H9 (cell line): ENCODE results near the gene ANK3. TPM values are rescaled to one million over a fixed set of nuclear protein-coding genes. Genes with fewer than 3 reads are reported as not detected.

Experiments used
- DNase-seq: peaks from one replicate; pipeline ENCODE4 v3.0.0-alpha.2; 2017
- H2AFZ ChIP-seq: one replicate; pipeline ENCODE4 v1.6.1; 2013; ENCODE audit warnings: mild to moderate bottlenecking, low read length, control low read depth, moderate library complexity
- H2AK5ac ChIP-seq: 2 replicates; pipeline ENCODE4 v1.6.1; 2013; ENCODE audit warnings: low read length, control low read depth, mixed read lengths; ENCODE audit not compliant: insufficient read length
- H2BK120ac ChIP-seq: one replicate; pipeline ENCODE4 v1.6.1; 2013; ENCODE audit warnings: low read depth, mild to moderate bottlenecking, low read length, control low read depth, inconsistent platforms; ENCODE audit not compliant: poor library complexity, severe bottlenecking
- H2BK12ac ChIP-seq: 2 replicates; pipeline ENCODE4 v1.6.1; 2013; ENCODE audit warnings: low read length, control low read depth, mixed read lengths, low read depth; ENCODE audit not compliant: insufficient read length
- H2BK15ac ChIP-seq: 2 replicates; pipeline ENCODE4 v1.6.1; 2013; ENCODE audit warnings: low read depth, low read length, control low read depth
- H2BK20ac ChIP-seq: one replicate; pipeline ENCODE4 v1.6.1; 2013; ENCODE audit warnings: low read depth, mild to moderate bottlenecking, low read length, control low read depth, inconsistent platforms; ENCODE audit not compliant: poor library complexity, severe bottlenecking
- H2BK5ac ChIP-seq: 2 replicates; pipeline ENCODE4 v1.6.1; 2013; ENCODE audit warnings: low read length, control low read depth, mixed read lengths; ENCODE audit not compliant: insufficient read length
- H3K14ac ChIP-seq: 2 replicates; pipeline ENCODE4 v1.6.1; 2013; ENCODE audit warnings: low read length, control low read depth; ENCODE audit not compliant: insufficient read depth
- H3K18ac ChIP-seq: 2 replicates; pipeline ENCODE4 v1.6.1; 2013; ENCODE audit warnings: low read depth, mild to moderate bottlenecking, mixed read lengths, low read length, control low read depth; ENCODE audit not compliant: insufficient read length
- H3K23ac ChIP-seq: 2 replicates; pipeline ENCODE4 v1.6.1; 2013; ENCODE audit warnings: low read length, control low read depth, mixed read lengths, low read depth; ENCODE audit not compliant: insufficient read length
- H3K23me2 ChIP-seq: 2 replicates; pipeline ENCODE4 v1.6.1; 2013; ENCODE audit warnings: low read depth, mild to moderate bottlenecking, mixed read lengths, low read length, control low read depth; ENCODE audit not compliant: insufficient read length, poor library complexity, severe bottlenecking
- H3K27ac ChIP-seq: 2 replicates; pipeline ENCODE4 v1.5.1; 2013; ENCODE audit warnings: low read length, control low read depth, mixed read lengths, low read depth; ENCODE audit not compliant: insufficient read length
- H3K27me3 ChIP-seq: 2 replicates; pipeline ENCODE4 v1.6.1; 2013; ENCODE audit warnings: low read length, control low read depth, inconsistent platforms; ENCODE audit not compliant: insufficient read depth
- H3K4ac ChIP-seq: 2 replicates; pipeline ENCODE4 v1.6.1; 2013; ENCODE audit warnings: low read depth, mild to moderate bottlenecking, control low read depth, inconsistent platforms, low read length, moderate library complexity
- H3K4me1 ChIP-seq: 2 replicates; pipeline ENCODE4 v1.6.1; 2013; ENCODE audit warnings: low read length, control low read depth, inconsistent platforms; ENCODE audit not compliant: insufficient read depth
- H3K4me2 ChIP-seq: 2 replicates; pipeline ENCODE4 v1.6.1; 2013; ENCODE audit warnings: low read length, control low read depth, mixed read lengths; ENCODE audit not compliant: insufficient read length, insufficient read depth
- H3K56ac ChIP-seq: 2 replicates; pipeline ENCODE4 v1.6.1; 2013; ENCODE audit warnings: low read depth, mild to moderate bottlenecking, mixed read lengths, low read length, control low read depth; ENCODE audit not compliant: insufficient read length
- H3K79me1 ChIP-seq: 2 replicates; pipeline ENCODE4 v1.6.1; 2013; ENCODE audit warnings: low read depth, mild to moderate bottlenecking, moderate library complexity, low read length, control low read depth, inconsistent platforms; ENCODE audit not compliant: insufficient read depth, poor library complexity, severe bottlenecking
- H3K79me2 ChIP-seq: 2 replicates; pipeline ENCODE4 v1.6.1; 2013; ENCODE audit warnings: low read length, control low read depth, inconsistent platforms; ENCODE audit not compliant: insufficient read depth
- H3K9ac ChIP-seq: 2 replicates; pipeline ENCODE4 v1.6.1; 2013; ENCODE audit warnings: low read length, control low read depth, mixed read lengths; ENCODE audit not compliant: insufficient read length; ENCODE audit errors: extremely low read depth
- H3K9me3 ChIP-seq: one replicate; pipeline ENCODE4 v1.6.1; 2013; ENCODE audit warnings: low read depth, low read length, inconsistent platforms; ENCODE audit not compliant: control insufficient read depth
- H3T11ph ChIP-seq: one replicate; pipeline ENCODE4 v1.6.1; 2013; ENCODE audit warnings: mild to moderate bottlenecking, low read length, control low read depth, inconsistent platforms
- H4K20me1 ChIP-seq: one replicate; pipeline ENCODE4 v1.6.1; 2013; ENCODE audit not compliant: control insufficient read depth, insufficient read length, insufficient read depth
- H4K5ac ChIP-seq: 2 replicates; pipeline ENCODE4 v1.6.1; 2013; ENCODE audit warnings: low read depth, mild to moderate bottlenecking, mixed read lengths, low read length, control low read depth; ENCODE audit not compliant: insufficient read length
- H4K8ac ChIP-seq: replicated peaks from 2 replicates; pipeline ENCODE4 v1.6.1; 2013; ENCODE audit warnings: low read length, control low read depth, mixed read lengths, low read depth; ENCODE audit not compliant: insufficient read length
- H4K91ac ChIP-seq: 2 replicates; pipeline ENCODE4 v1.6.1; 2013; ENCODE audit warnings: low read depth, mild to moderate bottlenecking, moderate library complexity, mixed read lengths, low read length, control low read depth; ENCODE audit not compliant: insufficient read length
- H3K27ac Mint-ChIP-seq, 3 experiments: 2 replicates in 2 of 3; 3 replicates in 1 of 3; pipeline ENCODE4 v1.8.0; 2020 to 2021; ENCODE audit warnings: mixed read lengths in 3 of 3, mild to moderate bottlenecking in 1 of 3, moderate library complexity in 1 of 3
- H3K27me3 Mint-ChIP-seq: 2 replicates; pipeline ENCODE4 v1.8.0; 2021; ENCODE audit warnings: low read depth, mild to moderate bottlenecking, moderate library complexity, mixed read lengths
- H3K36me3 Mint-ChIP-seq, 3 experiments: 2 replicates in 2 of 3; 3 replicates in 1 of 3; pipeline ENCODE4 v1.8.0; 2020 to 2021; ENCODE audit warnings: low read depth in 3 of 3, mixed read lengths in 3 of 3; ENCODE audit not compliant: insufficient read depth in 1 of 3
- H3K4me1 Mint-ChIP-seq, 2 experiments: 2 replicates each; pipeline ENCODE4 v1.8.0; 2020; ENCODE audit warnings: mixed read lengths in 2 of 2
- H3K4me3 Mint-ChIP-seq, 2 experiments: 2 replicates in 1 of 2; 3 replicates in 1 of 2; pipeline ENCODE4 v1.8.0; 2020 to 2021; ENCODE audit warnings: mild to moderate bottlenecking in 2 of 2, mixed read lengths in 2 of 2, moderate library complexity in 1 of 2
- H3K9me3 Mint-ChIP-seq, 2 experiments: 2 replicates in 1 of 2; 3 replicates in 1 of 2; pipeline ENCODE4 v1.8.0; 2020; ENCODE audit warnings: mild to moderate bottlenecking in 2 of 2, mixed read lengths in 2 of 2, moderate library complexity in 1 of 2
- CTCF ChIP-seq: fragments of 200-600 bp; sonication (generic); conservative IDR thresholded peaks from 3 replicates; pipeline ENCODE4 v1.8.0; 2021; ENCODE audit warnings: antibody characterized with exemption, mild to moderate bottlenecking
- WGBS: extraction: QIAGEN DNeasy Blood & Tissue Kit; methylation state at CpG from one replicate; pipeline ENCODE4 v1.1.7; 2013; ENCODE audit warnings: missing lambda C conversion rate, low lambda C conversion rate, mixed read lengths; ENCODE audit not compliant: insufficient read length; ENCODE audit errors: extremely low coverage; 5-methylcytosine and 5-hydroxymethylcytosine counted together
- total RNA-seq: library from RNA; stranded (reverse); gene quantifications from 2 replicates; pipeline ENCODE4 v1.2.1, GENCODE V29; 2021

The ANK3 gene
- total RNA-seq, 1 experiment from 2014 or later: 59.6 TPM

GRCh38 chr10:60406182-60406581 is 16.5 kb upstream of the ANK3 start:
- Histone ChIP-seq H2AFZ (no peak overlapping the region), H4K20me1 (no peaks in the 10 kb centered on the region), H3K4me2 (no peak overlapping the region), H2AK5ac (no peak overlapping the region), H3K9me3 (no peaks in the 10 kb centered on the region), H3K56ac (no peak overlapping the region), H3K9ac (no peak overlapping the region), H2BK20ac (no peak overlapping the region), H3K4ac (no peak overlapping the region), H3K79me1 (no peaks in the 10 kb centered on the region), H3T11ph (no peak overlapping the region), H3K14ac (no peak overlapping the region), H3K23ac (no peak overlapping the region), H4K5ac (no peak overlapping the region), H2BK5ac (no peak overlapping the region), H2BK120ac (no peak overlapping the region), H3K79me2 (no peaks in the 10 kb centered on the region), H3K18ac (no peak overlapping the region), H3K27me3 (no peaks in the 10 kb centered on the region), H3K23me2 (no peaks in the 10 kb centered on the region), H3K4me1 (no peaks in the 10 kb centered on the region), H4K91ac (no peak overlapping the region), H2BK15ac (no peak overlapping the region), H3K27ac (no peak overlapping the region), H2BK12ac (no peak overlapping the region), H4K8ac (no peak overlapping the region)
- H3K36me3 Mint-ChIP-seq: no peaks in the 10 kb centered on the region; a peak in 1 of 7 replicates
- DNase-seq: no peak
- no peak overlapping the region for H3K4me3 Mint-ChIP-seq
- no peak for TF ChIP-seq CTCF
- peaks cover 9 to 10% of the 10 kb centered on the region in 2 experiments for H3K4me1 Mint-ChIP-seq
- H3K27ac Mint-ChIP-seq: no peak overlapping the region
- WGBS: no CpG with 5 or more reads among the region's 3 CpGs
- H3K27me3 Mint-ChIP-seq: no peaks in the 10 kb centered on the region
- no peaks in the 10 kb centered on the region for H3K9me3 Mint-ChIP-seq
